Measurements from ENCODE around the gene NPAS3. TPM values are rescaled to one million over a fixed set of nuclear protein-coding genes. Genes with fewer than 3 reads are reported as not detected.

NPAS3 gene
- total and polyA plus RNA-seq, 2 of the 8 experiments (the other 6 are each of a cell fraction or from before 2014, with no cell fraction given) = 0.11 to 0.60 TPM

- H3K23ac ChIP-seq (ENCODE audit: insufficient read length) = no peak overlapping the region
- H3K79me2 ChIP-seq (ENCODE audit: control insufficient read depth in 1 of 2, insufficient read depth in 2 of 2, low read length in 2 of 2) = no peaks in the 10 kb centered on the region
- H3K4me3 ChIP-seq (ENCODE audit: extremely low read depth in 1 of 4, insufficient read depth in 2 of 4, low read depth in 3 of 4, low read length in 4 of 4) = no peak overlapping the region
- H3K27ac ChIP-seq (ENCODE audit: low read depth, low read length) = no peak overlapping the region
- no peaks in the 10 kb centered on the region for H3K9me3 ChIP-seq (ENCODE audit: insufficient read depth in 2 of 2, low read depth in 1 of 2, low read length in 1 of 2)
- no peaks in the 10 kb centered on the region for H3K36me3 ChIP-seq (ENCODE audit: control insufficient read depth in 2 of 4, insufficient read depth in 4 of 4, low read length in 3 of 4)
- H2BK20ac ChIP-seq (ENCODE audit: low read length) = no peak overlapping the region
- no peak for DNase-seq (ENCODE audit: low read depth in 1 of 2, low spot score in 2 of 2)
- 90% methylated on average over 2 of the region's 2 CpGs; no CpG with 5 or more reads in 1 of the 2 experiments for WGBS, 2 experiments (ENCODE audit: extremely low coverage in 1 of 2, insufficient coverage in 1 of 2, insufficient read length in 1 of 2, insufficient replicate concordance in 2 of 2, low coverage in 1 of 2, low lambda C conversion rate in 2 of 2, missing lambda C conversion rate in 1 of 2)
- H3K4ac ChIP-seq (replicated peaks; ENCODE audit: insufficient read length, low read depth, low read length) = no peak overlapping the region
- no peak overlapping the region for H2AK5ac ChIP-seq (ENCODE audit: low read depth, low read length)
- no peak overlapping the region for H3K9ac ChIP-seq (replicated peaks in 1 of 4; ENCODE audit: extremely low read depth in 1 of 4, low read depth in 3 of 4, low read length in 3 of 4)
- no peak for FAIRE-seq
- no peak overlapping the region for H2BK12ac ChIP-seq (ENCODE audit: low read depth, low read length)
- H2BK5ac ChIP-seq (ENCODE audit: low read depth, low read length) = no peak overlapping the region
- H4K91ac ChIP-seq (replicated peaks; ENCODE audit: insufficient read length, low read length) = no peak overlapping the region
- no peak overlapping the region for H2BK120ac ChIP-seq (replicated peaks; ENCODE audit: low read depth, low read length)
- H3K4me2 ChIP-seq (ENCODE audit: insufficient read depth in 1 of 2, low read depth in 2 of 2, low read length in 2 of 2) = no peak overlapping the region
- H2BK15ac ChIP-seq (ENCODE audit: low read length) = no peak overlapping the region
- H3K27me3 ChIP-seq (replicated peaks in 1 of 4; ENCODE audit: control insufficient read depth in 3 of 4, extremely low read depth in 1 of 4, insufficient read depth in 3 of 4, low read length in 3 of 4) = no peaks in the 10 kb centered on the region
- H3K23me2 ChIP-seq (ENCODE audit: low read depth, low read length) = no peaks in the 10 kb centered on the region
- TF ChIP-seq YY1 (IDR thresholded peaks at IDR 0.05; ENCODE audit: low read depth, low read length) = no peak
- no peak for TF ChIP-seq TCF12 (IDR thresholded peaks at IDR 0.05; ENCODE audit: low read depth, low read length)
- TF ChIP-seq RXRA (IDR thresholded peaks at IDR 0.05; ENCODE audit: insufficient read depth, low read depth, low read length) = no peak
- TF ChIP-seq POU5F1 (IDR thresholded peaks at IDR 0.05; ENCODE audit: low read depth, low read length) = no peak
- no peak for TF ChIP-seq CREB1 (IDR thresholded peaks at IDR 0.05)
- no peak for TF ChIP-seq TBP (IDR thresholded peaks at IDR 0.05; ENCODE audit: low read depth, low read length)
- TF ChIP-seq BRCA1 (IDR thresholded peaks at IDR 0.05; ENCODE audit: low read depth, low read length) = no peak
- no peak for TF ChIP-seq CBX8 (IDR thresholded peaks at IDR 0.05; ENCODE audit: borderline replicate concordance, low read depth, low read length)
- TF ChIP-seq KDM4A (IDR thresholded peaks at IDR 0.05; ENCODE audit: low read depth, low read length, severe bottlenecking) = no peak
- no peak for TF ChIP-seq TAF1 (IDR thresholded peaks at IDR 0.05; ENCODE audit: low read depth, low read length)
- TF ChIP-seq BACH1 (IDR thresholded peaks at IDR 0.05; ENCODE audit: low read length) = no peak
- no peak for TF ChIP-seq SUZ12 (IDR thresholded peaks at IDR 0.05; ENCODE audit: low read length)
- no peak overlapping the region for H3K14ac ChIP-seq (ENCODE audit: insufficient read length)
- no peak overlapping the region for H4K5ac ChIP-seq (ENCODE audit: insufficient read length, low read depth, low read length)
- H3K56ac ChIP-seq (replicated peaks; ENCODE audit: insufficient read length, low read depth, low read length) = no peak overlapping the region
- H4K20me1 ChIP-seq (replicated peaks in 1 of 2; ENCODE audit: control insufficient read depth in 1 of 2, insufficient read depth in 2 of 2, low read length in 2 of 2) = no peaks in the 10 kb centered on the region
- H3K79me1 ChIP-seq (ENCODE audit: low read depth, low read length) = no peaks in the 10 kb centered on the region
- POLR2A ChIA-PET (ENCODE audit: partially characterized antibody) = no interaction called here
- H3K4me1 ChIP-seq (replicated peaks in 1 of 4; ENCODE audit: control insufficient read depth in 3 of 4, insufficient read depth in 4 of 4, low read length in 3 of 4) = peaks cover 0 to 2% (median 0%) of the 10 kb centered on the region in 4 experiments; a peak in 1 of 7 replicates
- CTCF ChIA-PET (ENCODE audit: partially characterized antibody) = no interaction called here
- H2AFZ ChIP-seq (ENCODE audit: low read length) = no peak overlapping the region
- H4K8ac ChIP-seq (ENCODE audit: extremely low read depth, insufficient read depth, low read length) = no peak overlapping the region
- no peak overlapping the region for H3K18ac ChIP-seq (ENCODE audit: extremely low read depth, low read length)
These were observed 595.4 kb downstream of the NPAS3 start for GRCh38 chr14:33534104-33534503.

Measured in H1 (cell line).